Progenitor cell of endocrine pancreas (in vitro differentiated cells): ENCODE data around the gene CYTH1. TPM values are rescaled to one million over a fixed set of nuclear protein-coding genes. Genes with fewer than 3 reads are reported as not detected.

Source experiments
- DNase-seq: peaks from one replicate; pipeline ENCODE4 v3.0.0; 2021; ENCODE audit warnings: low spot score; ENCODE audit not compliant: unreplicated experiment
- H3K27ac Mint-ChIP-seq: 2 replicates; pipeline ENCODE4 v1.8.0; 2021; ENCODE audit warnings: mild to moderate bottlenecking, moderate library complexity, mixed read lengths
- H3K27me3 Mint-ChIP-seq: 2 replicates; pipeline ENCODE4 v1.8.0; 2021; ENCODE audit warnings: mixed read lengths
- H3K36me3 Mint-ChIP-seq: 2 replicates; pipeline ENCODE4 v1.8.0; 2022; ENCODE audit warnings: mixed read lengths; ENCODE audit not compliant: insufficient read depth
- H3K4me1 Mint-ChIP-seq: 2 replicates; pipeline ENCODE4 v1.8.0; 2021; ENCODE audit warnings: low read depth, mixed read lengths
- H3K4me3 Mint-ChIP-seq: 2 replicates; pipeline ENCODE4 v1.8.0; 2021; ENCODE audit warnings: low read depth, mild to moderate bottlenecking, moderate library complexity, mixed read lengths
- H3K9me3 Mint-ChIP-seq: 2 replicates; pipeline ENCODE4 v1.8.0; 2021; ENCODE audit warnings: low read depth, mixed read lengths
- CTCF ChIP-seq: fragments of 200-600 bp; sonication (generic); IDR thresholded peaks from one replicate; pipeline ENCODE4 v1.5.0; 2021; ENCODE audit warnings: antibody characterized with exemption, mild to moderate bottlenecking; ENCODE audit not compliant: unreplicated experiment
- total RNA-seq: library from RNA; stranded (reverse); gene quantifications from 2 replicates; pipeline ENCODE4 v1.2.1, GENCODE V29; 2021

Gene CYTH1
- total RNA-seq, 1 donor from 2014 or later = 33.3 TPM

- TF ChIP-seq CTCF = no peak
- H3K9me3 Mint-ChIP-seq = no peaks in the 10 kb centered on the region
- no peaks in the 10 kb centered on the region for H3K27me3 Mint-ChIP-seq
- no peak for DNase-seq
- no peak overlapping the region for H3K4me3 Mint-ChIP-seq
- H3K36me3 Mint-ChIP-seq = peaks cover 25% of the 10 kb centered on the region
- no peaks in the 10 kb centered on the region for H3K4me1 Mint-ChIP-seq
- no peak overlapping the region for H3K27ac Mint-ChIP-seq
Observed at GRCh38 chr17:78696016-78696982, 85.8 kb downstream of the CYTH1 start.

GRCh38 chr17:78694805-78695531 lies 87.1 kb downstream of the CYTH1 start:
- H3K4me3 Mint-ChIP-seq = no peak overlapping the region
- no peaks in the 10 kb centered on the region for H3K4me1 Mint-ChIP-seq
- peaks cover 27% of the 10 kb centered on the region for H3K36me3 Mint-ChIP-seq
- H3K9me3 Mint-ChIP-seq = peaks cover under 1% of the 10 kb centered on the region
- H3K27me3 Mint-ChIP-seq = no peaks in the 10 kb centered on the region
- H3K27ac Mint-ChIP-seq = no peak overlapping the region
- no peak for TF ChIP-seq CTCF
- DNase-seq = no peak

GRCh38 chr17:78693346-78694083 lies 88.6 kb downstream of the CYTH1 start:
- Mint-ChIP-seq H3K4me1 (no peaks in the 10 kb centered on the region), H3K27ac (no peak overlapping the region), H3K9me3 (peaks cover 7% of the 10 kb centered on the region), H3K4me3 (no peak overlapping the region), H3K27me3 (no peaks in the 10 kb centered on the region), H3K36me3 (peaks cover 38% of the 10 kb centered on the region)
- DNase-seq = no peak
- no peak for TF ChIP-seq CTCF

GRCh38 chr17:78692460-78693010 lies 89.5 kb downstream of the CYTH1 start:
- DNase-seq = no peak
- Mint-ChIP-seq H3K36me3 (peaks cover 41% of the 10 kb centered on the region), H3K27ac (no peak overlapping the region), H3K27me3 (no peaks in the 10 kb centered on the region), H3K4me3 (no peak overlapping the region), H3K4me1 (no peaks in the 10 kb centered on the region), H3K9me3 (peaks cover 7% of the 10 kb centered on the region)
- no peak for TF ChIP-seq CTCF

- TF ChIP-seq CTCF = no peak
- no peak for DNase-seq
- peaks cover 38% of the 10 kb centered on the region for H3K36me3 Mint-ChIP-seq
- H3K9me3 Mint-ChIP-seq = peaks cover 7% of the 10 kb centered on the region
- no peaks in the 10 kb centered on the region for H3K4me1 Mint-ChIP-seq
- no peak overlapping the region for H3K27ac Mint-ChIP-seq
- H3K4me3 Mint-ChIP-seq = no peak overlapping the region
- no peaks in the 10 kb centered on the region for H3K27me3 Mint-ChIP-seq
Observed at GRCh38 chr17:78689029-78689428, 93.0 kb downstream of the CYTH1 start.
